NCI-H187 (cell line): ENCODE measurements around the gene SEC23A.
A peak's percentile ranks its signal among the peaks of the same experiment; 100 is the strongest.
"Not testable (repeated sequence)": the region's sequence is repeated elsewhere in the genome, so short reads cannot be mapped to it uniquely, and the experiment has no call there.

Experiments
- DNase-seq, 2 experiments: peaks; one replicate each; lab custom pipeline; 2025; lab: John Stamatoyannopoulos, UW

Gene SEC23A

DNA sequence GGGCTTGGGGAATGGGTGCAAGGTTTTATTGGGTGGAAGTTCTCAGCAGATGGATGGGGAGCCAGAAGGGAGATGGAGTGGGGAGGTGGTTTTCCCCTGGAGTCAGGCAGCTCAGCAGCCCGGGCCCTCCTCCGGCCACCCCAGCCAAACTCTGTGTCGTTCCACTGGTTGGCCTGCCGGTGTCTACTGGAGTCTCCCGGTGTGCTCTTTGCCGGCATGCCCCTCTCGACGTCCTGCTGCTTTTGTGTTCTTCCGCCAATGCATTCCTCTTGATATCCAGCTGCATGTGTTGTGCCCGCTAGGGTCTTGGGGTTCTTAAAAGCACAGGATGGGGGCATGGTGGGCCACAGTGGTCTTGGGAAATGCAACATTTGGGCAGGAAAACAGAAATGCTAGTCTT is 72.8 kb downstream of the SEC23A start:
- DNase-seq = no peak

DNA sequence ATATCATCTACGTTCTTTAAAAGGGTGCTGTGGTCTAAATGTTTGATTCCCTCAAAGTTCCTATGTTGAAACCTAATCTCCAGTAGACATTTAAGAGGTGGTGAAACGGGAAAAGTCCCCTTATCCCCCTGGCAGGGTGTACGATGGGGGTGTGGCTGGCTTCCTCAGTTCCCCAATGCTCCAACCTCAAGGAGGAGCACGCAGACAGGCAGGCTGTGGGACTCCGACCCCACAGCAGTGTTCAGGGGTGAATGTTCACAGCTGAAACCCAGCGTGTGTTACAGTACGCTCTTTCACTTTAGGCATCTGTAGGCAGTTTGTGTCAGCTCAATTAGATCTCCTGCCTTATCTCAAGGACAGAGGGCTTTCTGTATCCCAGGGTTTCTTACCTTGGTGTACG is 73.2 kb downstream of the SEC23A start:
- no peak for DNase-seq

DNA sequence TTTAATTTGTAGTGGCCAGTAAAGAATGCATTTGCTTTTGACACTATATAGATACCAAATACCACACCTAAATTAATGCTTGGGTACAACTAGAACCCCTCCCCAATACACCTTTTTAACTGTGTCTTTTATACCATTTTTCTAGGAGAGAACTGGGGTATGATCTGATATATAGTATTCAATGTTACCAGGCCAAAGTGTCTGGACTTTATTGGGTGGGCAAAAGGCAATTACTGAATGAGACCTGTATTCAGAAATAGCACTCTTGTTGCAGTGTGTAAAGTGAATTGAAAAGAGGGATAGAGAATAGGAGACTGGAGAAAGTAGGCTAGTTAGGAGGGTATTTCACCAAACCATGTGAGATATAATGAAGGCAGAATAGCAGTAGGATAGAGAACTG is 74.4 kb downstream of the SEC23A start:
- no peak for DNase-seq

DNA sequence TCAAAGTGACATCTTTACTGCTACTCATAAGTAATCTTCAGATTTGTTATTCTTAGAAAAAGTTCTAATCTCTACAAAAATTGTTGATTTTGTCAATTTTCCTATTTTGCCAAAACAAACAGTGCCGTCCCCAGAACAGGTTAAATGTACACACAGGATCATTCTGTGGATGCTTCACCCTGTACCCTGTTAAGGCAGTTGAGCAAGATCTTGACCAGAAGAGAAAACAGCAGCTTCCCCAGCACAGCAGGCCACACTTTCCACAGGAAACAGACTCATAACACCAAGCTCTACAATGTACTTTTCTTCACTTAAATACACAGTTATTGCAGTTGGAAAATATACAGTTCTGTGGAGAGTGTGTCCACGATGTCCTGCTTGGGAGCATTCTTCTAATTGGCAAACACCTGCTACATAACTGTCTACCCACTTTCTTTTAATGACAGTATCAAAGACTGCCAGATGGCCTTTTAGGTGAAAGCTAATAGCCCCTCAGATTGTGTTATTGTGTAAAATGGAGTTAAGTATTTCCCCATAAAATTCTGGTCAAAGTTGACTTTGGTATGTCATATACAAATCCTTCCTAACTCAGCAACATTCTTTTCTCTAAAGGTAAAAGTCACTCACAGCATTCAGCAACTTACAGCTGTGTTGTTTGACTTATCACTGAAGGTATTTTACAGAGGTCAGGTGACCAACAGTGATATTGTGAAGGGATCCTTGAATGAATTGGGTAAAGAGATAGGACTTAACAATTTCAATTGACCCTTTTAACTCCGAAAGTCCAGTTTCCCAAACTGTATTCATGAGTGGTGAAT is 77.0 kb downstream of the SEC23A start:
- no peak for DNase-seq

DNA sequence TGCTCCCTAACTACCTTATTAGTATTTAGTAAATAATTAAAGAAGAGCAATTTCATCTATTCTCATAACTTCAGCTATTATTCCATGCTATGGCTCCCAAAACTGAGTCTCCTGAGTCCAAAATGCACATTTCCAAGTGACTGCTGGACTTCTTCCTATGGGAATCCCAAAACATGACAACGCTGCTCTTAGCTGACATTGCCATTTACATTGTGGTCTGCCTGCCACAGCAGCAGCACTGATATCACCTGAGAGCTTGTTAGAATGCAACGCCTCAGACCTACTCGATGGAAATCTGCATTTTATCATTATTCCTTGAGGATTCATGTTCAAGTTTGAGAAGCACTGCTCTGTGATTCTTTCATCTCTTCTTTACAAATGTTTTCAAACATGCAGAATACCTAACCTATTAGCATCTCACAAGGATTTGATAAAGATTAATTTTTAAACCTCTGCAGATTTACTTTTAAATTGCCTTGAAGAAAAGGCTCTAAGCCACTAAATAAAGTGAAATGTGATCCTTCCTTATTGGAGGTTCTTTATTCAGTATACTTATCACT is 77.7 kb downstream of the SEC23A start:
- DNase-seq = no peak

DNA sequence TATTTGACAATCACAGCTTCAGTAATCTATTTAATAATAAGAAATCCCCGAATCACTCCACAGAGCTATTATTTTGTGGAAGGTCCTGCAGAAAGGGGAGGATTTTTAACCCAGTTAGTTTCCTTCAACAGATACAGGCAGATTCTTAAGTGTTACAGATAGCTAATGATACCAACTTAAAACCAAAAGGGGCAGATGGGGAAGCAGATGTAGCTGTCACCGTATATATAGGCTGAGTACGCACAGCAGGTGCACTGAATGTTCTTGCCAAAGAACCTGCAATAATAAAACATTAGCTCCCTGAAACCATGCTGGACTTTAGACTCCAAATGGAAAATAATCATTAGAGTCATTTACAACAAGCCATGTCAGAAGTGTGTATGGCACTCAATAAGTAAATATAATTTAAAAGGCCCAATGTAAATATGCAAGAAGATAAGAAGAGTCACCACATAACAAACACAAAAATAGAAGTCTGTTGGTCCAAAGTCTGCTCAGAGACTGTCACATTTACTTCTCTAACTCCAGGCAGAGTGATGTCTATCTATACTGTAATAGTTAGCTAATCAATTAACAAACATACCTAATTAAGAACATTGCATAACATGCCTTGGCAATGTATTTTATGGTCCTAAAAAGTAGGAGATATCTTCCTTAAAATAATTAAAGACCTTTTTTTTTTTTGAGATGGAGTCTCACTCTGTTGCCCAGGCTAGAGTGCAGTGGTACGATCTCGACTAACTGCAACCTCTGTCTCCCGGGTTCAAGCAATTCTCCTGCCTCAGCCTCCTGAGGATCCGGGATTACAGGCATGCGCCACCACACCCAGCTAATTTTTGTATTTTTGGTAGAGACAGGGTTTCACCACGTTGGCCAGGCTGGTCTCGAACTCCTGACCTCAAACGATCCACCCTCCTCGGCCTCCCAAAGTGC is 78.8 kb downstream of the SEC23A start:
- no peak for DNase-seq

DNA sequence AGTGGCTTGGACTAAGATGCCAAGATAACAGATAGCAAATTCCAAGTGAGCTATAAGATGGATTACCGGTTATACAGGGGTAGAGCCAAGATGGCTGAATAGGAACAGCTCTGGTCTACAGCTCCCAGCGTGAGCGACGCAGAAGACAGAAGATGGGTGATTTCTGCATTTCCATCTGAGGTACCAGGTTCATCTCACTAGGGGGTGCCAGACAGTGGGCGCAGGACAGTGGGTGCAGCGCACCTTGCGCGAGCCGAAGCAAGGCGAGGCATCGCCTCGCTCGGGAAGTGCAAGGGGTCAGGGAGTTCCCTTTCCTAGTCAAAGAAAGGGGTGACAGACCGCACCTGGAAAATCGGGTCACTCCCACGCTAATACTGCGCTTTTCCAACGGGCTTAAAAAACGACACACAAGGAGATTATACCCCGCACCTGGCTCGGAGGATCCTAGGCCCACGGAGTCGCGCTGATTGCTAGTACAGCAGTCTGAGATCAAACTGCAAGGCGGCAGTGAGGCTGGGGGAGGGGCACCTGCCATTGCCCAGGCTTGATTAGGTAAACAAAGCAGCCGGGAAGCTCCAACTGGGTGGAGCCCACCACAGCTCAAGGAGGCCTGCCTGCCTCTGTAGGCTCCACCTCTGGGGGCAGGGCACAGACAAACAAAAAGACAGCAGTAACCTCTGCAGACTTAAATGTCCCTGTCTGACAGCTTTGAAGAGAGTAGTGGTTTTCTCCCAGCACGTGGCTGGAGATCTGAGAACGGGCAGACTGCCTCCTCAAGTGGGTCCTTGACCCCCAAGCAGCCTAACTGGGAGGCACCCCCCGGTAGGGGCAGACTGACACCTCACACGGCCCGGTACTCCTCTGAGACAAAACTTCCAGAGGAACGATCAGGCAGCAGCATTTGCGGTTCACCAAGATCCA is 85.7 kb downstream of the SEC23A start:
- peak in 1 of 2 experiments; percentile 30 for DNase-seq

DNA sequence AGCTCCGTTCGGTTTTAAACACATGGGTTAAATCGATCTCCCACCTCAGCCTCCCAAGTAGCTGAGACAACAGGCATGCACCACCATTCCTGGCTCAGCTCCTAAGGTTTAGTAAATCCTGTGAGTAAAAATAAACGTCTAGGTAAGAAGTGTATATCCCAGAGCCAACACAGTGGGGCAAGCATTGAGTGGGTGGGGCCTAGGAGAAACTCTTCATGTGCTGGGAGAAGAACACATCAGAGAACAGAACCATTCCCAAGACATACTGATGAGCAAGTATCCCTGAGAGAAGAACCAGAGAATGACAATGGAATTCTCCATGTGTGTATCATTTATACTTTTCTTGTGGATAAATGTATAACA is 86.3 kb downstream of the SEC23A start:
- DNase-seq = peak in 1 of 2 experiments; percentile 29

DNA sequence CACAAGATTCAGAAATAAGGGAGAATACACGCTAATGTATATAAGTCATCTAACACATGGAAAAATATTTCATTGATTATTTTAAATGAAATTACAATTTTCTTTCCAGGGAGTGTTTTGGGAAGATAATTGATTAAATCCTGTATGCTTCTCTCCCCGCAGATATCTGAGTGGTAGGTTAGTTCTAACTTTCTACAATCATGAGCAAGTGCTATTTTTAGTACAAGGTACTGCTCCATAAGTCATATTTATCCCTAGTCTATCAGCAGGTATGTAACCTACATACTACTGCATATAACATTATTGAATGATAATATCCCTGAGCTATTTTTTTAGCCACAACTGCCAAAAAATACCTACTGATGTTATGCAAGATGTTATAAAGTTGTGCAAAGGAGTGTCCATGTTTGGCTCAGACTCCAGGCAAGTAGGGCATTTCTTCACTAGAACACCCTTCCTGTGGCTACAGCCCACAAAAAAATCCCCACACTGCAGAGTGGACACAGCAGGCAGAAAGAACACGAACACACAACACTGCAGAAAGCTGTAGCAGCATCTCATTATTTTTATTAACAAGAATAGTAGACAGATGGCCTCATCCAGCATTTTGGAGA is 87.0 kb downstream of the SEC23A start:
- DNase-seq = no peak

DNA sequence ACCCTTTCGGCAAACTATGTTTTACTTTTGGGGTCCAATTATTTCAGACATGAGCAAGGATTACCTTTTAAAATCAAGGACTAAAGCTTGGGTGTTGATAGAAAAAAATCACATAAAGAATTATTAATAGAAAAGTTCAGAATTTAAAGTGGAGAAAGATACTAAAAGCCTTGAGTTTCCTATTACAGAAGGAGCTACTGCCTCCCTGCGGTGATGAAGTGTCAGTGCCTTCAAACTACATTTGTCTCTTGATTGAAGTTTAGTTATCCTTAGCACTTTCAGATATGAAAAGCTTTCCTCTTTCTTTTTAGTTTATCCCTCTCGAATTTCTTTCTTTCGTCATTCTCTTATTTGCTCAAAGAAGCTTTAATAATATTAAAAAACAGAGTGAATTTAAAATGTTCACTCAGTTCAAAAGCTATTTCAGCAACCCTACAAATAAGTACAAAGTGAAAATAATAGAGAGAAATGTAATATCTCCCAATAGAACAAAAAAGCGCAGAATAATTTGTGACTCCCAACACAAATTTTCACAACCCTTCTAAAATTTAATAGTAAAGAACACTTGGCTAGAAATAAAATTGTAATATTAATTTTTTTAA is 87.6 kb downstream of the SEC23A start:
- DNase-seq = peak in 1 of 2 experiments; percentile 15

DNA sequence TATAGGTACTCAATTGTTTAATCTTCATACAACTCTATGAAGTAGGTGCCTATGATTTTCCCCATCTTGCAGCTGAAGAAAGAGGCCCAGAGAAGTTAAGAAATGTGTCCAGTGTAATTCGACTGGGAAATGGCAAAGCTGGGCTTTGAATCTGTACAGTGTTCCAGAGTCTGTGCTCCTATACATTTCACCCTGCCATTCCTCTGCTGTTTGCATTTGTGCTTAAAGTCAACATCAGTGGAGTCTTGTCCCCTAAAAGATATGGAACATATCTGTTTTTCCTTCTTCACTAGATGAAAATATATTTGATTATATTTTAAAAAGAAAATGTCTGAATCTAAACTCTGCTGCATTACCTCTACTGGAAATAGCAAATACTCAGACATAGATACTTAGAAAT is 88.6 kb downstream of the SEC23A start:
- no peak for DNase-seq

DNA sequence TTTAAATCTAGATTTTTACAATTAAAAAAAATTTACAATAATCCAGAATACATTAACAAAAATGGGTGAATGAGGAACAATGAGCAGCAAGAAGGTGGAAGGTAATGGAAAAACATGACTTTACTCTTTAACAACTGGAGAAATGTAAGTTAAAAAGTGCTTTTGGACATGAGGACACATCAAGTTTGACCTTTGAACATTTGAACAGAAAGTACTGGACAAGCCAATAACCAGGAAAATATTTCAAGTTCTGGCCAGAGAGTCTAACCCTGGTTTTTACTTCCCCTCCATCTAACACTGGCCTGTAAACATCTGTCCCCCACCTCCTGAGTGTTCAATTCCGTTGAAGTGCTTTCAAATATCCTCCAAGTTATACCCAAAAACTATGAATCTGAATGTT is 94.1 kb downstream of the SEC23A start:
- DNase-seq = not testable (repeated sequence)

DNA sequence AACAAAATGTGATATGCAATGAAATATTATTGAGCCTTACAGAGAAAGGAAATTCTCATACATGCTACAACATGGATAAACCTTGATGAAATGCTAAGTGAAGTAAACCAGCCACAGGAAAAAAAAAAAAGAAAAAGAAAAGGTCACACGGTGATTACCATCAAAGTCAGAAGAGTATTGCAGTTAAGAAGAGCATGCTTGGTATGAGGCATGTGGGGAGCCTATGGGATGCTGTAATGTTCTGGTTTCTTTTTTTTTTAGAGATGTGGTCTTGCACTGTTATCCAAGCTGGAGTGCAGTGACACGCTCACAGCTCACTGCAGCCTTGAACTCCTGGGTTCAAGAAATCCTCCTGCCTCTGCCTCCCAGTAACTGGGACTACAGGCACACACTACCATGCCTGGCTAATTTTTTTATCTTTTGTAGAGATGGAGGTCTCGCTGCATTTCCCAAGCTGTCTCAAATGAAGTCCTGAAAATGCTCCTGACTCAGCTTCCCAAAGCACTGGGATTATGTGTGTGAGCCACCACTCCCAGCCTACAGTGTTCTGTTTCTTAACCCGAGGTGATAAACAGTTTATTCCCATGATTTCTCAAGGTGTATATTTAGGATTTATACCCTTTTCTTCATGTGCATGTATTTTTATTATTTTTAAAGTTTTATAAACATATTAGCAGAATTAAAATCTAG is 96.2 kb downstream of the SEC23A start:
- no peak for DNase-seq

DNA sequence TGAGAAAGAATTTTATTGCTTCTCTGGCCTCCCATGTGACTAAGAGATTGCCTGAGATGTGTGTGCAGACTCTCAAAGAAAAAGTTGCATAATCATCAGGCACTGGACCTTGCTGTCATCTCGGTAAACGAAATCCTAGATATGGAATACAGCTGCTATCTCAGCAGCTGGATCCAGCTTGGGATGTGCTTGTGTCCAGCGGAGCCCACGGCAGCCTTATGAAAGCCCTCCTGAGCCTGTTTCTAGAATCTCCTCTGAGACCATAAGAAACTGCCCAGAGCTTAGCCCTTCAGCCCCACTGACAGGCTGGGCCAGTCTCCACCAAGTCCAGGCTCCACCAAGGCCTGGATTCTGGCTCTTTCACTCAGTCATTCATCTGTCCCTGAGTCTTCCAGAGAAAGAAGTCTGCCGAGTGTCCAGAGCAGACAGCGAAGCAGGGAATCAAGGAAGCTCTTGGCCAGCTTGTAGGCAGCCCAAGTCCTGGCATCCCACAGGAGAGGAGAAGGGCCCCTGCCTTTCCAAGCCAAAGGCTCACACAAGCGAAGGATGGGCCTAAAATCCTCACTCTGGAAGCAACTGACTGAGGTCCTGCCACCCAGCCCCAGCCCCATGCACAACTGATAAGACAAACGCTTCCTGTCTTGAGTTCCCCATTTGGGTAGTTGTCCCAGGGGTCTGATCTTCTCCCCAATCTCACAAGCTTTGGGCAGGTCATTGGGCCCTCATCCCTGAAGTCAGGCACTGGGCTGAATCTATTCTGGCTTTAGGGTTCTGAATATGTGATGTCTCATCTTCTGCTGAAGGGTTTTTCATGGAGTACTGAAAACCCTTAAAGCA is 97.8 kb downstream of the SEC23A start:
- DNase-seq = no peak

DNA sequence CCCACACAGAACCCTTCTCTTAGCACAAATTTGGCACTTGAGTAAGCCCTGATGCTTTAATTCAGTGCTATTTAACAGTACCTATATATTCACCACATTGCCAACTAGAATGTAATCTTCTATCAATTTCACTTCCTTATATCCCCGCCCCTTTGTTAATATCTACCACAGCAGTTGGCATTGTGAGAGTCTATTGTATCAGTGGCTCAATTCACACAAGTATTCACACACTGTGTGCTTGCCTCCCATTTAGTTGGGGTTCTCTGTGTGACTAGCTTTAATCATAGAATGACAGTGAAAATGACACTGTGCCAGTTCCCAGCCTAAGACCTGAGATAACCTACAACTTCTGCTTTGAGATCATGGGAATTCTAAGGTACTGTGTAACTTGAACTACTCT is 103.1 kb downstream of the SEC23A start:
- no peak for DNase-seq

DNA sequence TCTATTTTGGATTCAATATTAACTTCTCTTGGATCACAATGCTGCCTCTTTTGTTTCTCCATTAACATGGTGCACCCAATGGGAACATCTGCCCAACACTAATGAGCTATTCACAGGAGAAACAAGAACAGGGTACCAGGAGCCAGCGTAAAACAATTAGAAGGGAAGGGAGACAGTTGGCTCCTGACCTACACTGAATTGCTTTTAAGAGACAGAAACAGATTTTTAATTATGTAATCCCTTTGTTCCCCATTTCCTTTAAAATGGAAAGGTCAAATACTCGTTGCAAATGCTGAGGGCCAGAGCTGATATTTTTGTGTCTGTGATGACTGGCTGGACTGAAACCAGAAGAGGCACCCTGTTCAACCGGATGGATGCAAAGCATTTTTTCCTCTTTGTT is 108.3 kb downstream of the SEC23A start:
- no peak for DNase-seq

DNA sequence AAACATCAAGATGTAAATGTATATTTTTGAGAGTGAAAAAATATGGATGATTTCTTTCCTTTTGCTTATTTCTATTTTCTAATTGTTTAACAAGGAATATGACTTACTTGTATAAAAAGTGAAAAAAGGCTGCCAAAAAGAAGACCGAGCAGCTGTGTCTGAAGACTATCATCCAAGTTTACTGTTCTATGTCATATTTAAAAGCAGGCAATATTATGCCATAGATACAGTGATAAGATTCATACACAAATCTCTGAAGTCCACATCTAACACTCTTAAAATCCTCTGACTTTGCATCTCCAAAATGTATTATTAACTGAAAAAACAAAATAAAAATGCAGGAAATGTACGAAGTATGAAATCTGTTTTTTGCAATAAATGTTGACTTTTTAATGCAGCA is 109.1 kb downstream of the SEC23A start:
- no peak for DNase-seq

DNA sequence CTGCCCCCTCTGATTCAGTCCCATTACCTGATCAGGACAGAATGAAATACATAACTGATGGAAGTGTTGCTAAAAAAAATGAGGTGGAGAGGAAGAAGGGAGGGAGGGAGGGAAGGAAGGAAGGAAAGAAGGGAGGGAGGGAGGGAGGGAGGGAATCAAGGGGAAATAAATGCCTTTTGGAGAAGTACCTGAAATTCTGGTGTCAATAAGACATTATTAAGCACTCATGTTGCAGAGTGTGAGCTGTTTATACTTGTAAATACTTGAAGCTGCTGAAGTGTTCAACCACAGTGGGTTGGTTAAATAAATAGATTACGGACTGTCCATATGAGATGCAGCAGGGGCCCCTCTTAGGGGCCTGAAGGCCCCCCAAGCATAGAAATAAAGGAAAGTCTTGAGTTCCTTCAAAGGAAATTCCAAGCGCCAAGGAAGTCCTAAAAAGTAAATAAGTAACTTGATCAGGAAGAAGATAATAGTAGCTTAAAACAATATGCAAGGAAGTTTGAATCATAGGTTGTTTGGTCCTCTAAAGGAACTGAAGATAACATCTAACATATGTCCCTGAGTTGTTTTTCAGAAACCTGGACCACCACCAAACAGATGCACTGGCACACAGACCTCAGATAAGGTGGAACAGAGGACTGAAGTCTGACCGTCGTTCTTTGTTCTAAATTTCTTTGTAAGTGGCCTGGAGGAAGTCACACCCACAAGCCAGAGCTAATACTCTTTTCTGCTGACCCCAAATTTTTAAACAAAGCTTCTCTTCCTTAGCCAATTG is 110.8 kb downstream of the SEC23A start:
- no peak for DNase-seq

DNA sequence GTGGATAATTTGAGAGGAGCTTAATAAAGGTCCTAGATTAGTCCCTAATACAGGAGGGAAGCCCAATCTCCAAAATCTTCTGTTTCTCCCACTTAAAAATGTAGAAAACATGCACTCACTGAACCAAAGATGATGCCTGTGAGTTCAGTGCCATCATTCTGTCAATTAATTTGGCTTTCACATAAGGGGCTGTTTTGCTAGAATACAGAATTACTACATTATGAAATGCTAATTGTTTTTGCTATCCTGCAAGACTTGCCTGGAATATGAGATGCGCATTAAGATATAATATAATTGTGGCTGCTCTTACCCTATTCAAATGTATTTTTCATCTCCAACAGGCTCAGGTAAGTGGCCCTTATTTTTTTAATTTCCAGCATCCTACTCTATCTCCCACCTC is 111.7 kb downstream of the SEC23A start:
- DNase-seq = no peak
